HG03025 (cell line): Measurements from ENCODE around the gene DHDDS.

Source experiments
- ATAC-seq: cut with Tn5 transposase; IDR thresholded peaks from one replicate; pipeline ENCODE4 v1.9.1; 2021; ENCODE audit warnings: mild to moderate bottlenecking, moderate library complexity; ENCODE audit not compliant: unreplicated experiment, low FRiP score

The DHDDS gene

DNA sequence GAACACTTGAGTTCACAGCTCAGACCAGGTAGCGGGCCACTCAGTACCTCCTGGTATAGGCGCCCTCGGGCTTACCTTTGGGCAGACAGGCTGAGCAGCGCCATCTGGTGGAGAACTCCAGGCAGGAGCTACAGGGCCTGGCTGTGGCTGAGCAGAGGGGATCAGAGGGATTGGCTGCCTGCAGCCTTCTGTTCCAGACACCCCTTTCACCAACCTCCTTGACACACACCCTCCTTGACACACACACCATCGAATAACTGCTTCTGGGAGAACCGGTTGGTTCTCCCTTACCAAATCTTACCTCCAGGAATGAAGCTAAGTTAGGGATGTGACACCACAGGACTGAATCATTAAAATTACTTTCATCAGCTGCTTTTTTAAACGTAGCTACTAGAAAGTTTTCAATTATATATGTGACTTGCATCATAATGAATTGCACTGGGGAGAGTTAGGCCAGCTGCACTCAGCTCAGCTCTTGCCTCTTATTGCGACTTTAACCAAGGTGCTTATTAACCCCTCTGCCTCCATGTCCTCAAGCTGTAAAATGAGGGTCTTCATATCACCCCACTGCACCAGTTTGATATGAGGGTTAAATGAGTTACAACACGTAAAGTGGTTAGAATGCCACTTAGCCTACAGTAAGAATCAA lies 14.9 kb upstream of the DHDDS start:
- no peak for ATAC-seq

DNA sequence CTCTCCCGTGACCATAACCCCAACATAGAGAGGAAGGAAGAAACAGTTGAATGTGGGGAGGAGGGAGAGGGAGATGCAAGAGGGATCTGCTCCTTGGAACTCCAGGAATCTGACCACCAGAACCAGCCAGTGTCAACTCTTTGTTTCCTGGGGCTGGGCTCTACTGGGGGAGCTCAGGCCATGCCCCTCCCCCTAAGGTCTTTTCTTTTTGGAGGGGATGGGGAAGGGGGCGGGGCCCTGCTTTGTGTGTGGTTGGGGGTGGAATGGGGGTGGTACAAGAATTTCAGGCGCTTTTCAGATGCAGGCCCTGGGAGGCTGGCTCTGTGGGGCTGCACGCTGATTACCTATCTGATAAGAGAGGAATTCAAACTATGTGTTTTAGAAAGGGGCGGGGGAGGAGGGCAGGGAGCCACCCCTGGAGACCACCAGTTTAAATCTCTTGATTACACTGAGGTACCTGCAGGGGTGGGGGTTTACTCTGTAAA lies 13.2 kb upstream of the DHDDS start:
- no peak for ATAC-seq

DNA sequence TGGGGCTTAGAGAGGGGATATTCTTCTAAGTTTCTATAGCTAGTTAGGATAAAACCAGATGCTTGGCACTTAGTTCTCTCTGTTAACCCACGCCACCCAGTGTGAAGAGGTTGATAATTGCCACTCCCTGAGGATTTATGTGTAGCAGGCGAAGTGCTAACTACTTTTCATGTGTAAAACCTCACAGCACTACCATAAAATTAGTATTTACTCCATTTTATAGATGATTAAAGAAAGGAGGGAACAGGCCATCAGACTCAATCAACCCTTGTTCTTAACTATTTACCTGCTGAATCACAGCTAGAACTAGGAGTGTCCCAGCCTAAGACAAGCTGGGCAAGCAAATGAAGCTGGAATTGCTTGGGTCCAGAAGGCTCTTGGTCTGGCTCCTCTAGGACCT lies 12.6 kb upstream of the DHDDS start:
- ATAC-seq = no peak

DNA sequence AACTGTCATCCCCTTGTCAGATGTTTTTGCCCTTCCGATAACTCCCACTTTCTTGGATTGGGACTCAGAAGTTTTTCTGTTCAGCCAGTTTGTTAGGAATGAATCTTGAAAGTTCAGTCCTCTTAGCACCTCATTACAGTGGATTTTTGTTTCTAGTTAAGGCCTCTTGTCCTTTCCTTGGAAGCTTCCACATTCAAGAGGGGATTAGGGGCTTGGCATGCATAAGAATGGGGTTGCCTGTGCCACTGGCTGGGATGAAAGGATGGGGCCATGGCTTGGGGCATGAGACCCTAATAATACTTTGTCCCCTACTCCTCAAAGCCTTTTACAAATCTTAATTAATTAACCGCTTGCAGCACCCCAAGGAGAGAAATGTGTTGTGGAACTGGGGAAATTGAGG lies 2.4 kb upstream of the DHDDS start:
- ATAC-seq = no peak

DNA sequence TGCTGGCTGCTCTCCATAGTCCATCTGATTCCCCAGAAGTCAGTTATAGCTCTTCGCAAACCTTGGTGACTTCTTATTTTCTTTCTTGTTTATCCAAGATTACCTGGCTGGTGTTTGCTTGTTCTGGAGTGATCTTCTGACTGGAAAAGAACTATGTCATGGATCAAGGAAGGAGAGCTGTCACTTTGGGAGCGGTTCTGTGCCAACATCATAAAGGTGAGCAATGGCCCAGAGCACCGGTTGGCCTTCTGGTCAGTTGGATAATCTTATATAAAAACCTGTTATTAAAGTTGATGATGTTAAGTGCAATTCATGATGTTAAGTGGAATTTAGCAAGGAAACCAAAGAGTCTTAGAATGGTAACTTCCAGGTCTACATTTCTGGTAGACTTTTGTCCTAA lies 672 bp downstream of the DHDDS start:
- no peak for ATAC-seq

DNA sequence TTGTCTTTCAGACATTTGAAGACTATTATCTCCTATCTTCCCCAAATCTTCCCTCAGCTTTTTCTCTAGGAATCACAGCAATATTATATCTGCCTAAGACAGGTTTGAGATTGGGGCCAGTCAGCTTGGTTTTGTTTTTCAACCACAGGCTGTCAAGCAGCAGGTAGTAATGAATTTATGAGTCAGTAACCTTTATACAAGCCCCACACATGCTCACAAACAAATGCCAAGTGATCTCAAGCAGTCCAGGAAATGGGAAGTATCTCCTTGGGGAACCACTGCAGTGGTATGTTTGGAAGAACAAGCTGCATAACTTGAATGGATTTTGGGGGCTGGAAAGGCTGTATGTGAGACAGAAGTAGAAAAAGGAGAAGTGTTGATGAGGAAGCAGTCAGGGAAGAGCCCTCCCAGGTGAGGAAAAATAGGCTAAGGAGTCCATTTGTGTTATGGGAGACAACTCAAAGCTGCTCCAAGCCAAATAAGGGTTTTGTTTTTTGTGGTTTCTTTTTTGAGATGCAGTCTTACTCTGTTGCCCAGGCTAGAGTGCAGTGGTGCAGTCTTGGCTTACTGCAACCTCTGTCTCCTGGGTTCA lies 2.1 kb downstream of the DHDDS start:
- ATAC-seq = no peak

DNA sequence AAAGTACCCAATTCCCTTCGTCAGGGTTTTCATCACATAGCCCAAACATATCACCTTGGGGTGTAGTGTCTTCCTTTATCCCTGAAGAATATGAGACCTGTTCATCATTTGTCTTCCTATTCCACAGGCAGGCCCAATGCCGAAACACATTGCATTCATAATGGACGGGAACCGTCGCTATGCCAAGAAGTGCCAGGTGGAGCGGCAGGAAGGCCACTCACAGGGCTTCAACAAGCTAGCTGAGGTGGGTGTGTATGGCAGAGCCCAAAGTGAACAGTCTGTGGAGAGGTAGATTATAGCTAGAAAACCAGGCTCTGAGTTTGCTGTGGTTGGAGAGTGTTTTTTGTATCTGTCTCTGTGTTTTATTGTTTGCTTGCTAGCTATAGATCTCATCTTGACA lies 5.9 kb downstream of the DHDDS start:
- ATAC-seq = no peak

DNA sequence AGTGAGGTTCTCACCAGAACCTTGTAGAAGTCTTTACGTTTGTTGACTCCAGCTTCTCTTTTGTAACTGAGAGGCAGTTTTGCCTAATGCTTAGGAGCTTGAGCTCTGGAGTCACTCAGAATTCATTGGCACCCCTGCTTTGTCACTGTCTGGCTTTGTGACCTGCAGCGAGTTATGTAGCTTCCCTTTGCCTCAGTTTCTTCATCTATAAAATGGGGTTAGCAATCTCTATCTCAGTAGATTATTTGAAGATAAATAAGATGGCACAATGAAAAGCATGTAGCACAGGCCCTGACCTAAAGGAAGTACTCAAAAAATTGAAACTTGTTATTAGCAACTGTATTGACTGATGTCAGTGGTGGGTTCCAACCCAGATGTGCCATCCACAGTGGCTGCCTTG lies 8.1 kb downstream of the DHDDS start:
- no peak for ATAC-seq

DNA sequence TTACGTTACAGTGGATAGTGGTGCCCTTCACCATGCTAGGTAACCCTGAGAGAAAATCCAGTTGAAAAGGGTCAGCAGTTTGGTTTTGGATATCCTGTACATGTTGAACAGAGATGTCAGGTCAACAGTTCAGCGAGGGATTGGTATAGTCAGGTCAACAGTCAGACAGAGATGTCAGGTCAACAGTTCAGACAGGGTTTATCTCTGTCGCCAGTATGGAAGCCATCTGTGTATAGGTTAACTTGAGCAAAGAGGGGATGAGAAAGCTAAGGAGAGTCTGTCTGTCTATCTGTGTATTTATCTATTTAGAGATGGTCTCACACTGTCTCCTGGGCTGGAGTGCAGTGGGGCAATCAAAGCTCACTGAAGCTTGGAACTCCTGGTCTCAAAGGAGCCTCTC lies 17.7 kb downstream of the DHDDS start:
- no peak for ATAC-seq

DNA sequence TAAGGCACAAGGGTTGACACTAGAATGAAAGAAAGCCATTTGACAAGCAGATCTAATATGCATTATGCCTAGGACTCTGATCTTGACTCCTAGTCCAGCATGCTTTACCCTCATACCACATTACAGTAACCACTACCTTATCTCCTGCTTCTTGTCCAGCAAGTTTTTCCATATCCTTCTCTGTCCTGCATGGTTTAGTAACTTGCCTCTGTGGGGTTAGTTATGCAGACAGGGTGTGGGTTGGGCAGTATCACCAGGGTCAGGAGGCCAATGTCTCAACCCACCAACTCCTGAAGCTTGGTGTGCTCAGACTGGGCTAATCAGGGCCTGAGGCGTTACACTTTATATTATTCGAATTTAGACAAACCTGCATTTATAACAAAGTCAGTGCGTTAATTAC lies 18.8 kb downstream of the DHDDS start:
- ATAC-seq = no peak

DNA sequence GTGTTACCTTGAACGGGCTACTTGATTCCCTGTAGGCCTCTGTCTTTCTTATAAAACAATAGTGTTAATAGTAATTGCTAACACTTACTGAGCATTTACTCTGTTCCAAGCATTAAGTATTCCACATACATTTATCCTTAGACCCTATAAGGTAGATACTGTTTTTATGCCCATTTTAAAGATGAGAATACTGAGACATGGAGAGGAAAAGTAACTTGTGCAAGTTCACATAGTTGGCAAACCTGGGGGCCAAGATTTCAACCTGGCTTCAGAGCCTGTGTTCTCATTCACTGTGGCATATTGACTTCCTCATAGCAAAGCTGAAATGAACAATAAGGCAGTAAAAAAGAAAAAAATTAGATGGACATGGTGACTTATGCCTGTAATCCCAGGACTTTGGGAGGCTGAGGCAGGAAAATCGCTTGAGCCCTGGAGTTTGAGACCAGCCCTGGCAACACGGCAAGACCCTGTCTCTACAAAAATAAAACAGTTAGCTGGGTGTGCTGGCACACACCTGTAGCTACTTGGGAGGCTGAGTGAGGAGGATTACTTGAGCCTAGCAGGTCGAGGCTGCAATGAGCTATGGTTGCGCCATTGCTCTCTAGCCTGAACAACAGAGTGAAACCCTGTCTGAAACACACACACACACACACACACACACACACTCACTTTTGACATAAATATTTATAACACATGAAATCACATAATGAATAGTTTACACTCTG lies 20.5 kb downstream of the DHDDS start:
- ATAC-seq = no peak

DNA sequence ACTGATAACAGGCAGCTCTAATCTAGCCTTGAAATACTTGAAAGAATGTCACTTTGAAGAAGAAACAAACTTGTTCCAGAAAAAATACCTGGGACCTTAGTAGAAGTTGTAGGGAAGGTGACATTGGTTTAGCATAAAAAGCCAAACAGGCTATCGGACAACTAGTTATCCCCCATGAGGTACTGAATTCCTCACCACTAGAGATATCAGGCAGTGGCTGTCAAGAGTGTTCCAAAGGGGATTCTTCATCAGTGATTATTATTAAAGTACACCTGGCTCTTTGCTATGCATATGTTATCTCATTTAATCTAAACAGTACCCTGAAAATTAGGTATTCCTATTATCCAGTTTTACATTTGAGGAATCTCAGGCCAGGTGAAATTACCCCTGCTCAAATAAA lies 27.0 kb downstream of the DHDDS start:
- ATAC-seq = no peak

DNA sequence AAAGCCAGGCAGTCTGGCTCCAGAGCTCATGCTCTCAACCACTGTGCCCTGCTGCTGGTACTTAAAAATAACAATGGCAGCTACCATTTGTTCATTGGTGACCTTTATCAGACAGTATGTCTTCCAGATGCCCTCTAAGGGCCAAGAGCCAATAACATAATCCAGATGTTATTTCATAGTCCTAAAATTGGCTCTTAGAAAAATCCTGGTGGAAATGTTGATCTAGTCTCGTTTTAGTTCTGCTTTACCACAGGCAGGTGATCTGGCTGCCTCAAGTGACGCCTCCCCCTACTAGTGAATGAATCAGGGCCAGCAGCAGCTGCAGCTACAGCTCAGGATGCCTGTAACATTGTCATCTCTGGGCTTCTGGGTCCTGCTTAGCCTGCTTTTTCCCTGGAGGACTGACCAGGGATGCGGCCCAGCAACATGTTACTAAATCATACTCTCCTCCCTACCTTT lies 27.5 kb downstream of the DHDDS start:
- no peak for ATAC-seq

DNA sequence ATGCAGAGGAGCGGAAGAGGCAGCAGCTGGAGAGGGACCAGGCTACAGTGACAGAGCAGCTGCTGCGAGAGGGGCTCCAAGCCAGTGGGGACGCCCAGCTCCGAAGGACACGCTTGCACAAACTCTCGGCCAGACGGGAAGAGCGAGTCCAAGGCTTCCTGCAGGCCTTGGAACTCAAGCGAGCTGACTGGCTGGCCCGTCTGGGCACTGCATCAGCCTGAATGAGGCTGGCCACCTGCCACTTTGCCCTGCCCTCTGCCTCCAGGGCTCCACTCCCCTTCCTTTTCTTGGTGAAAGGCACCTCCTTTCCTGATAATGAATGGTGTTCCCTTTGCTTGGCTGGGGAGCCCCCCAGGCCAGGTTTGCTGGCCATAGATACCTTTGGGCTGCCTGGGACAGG lies 36.8 kb downstream of the DHDDS start:
- no peak for ATAC-seq

DNA sequence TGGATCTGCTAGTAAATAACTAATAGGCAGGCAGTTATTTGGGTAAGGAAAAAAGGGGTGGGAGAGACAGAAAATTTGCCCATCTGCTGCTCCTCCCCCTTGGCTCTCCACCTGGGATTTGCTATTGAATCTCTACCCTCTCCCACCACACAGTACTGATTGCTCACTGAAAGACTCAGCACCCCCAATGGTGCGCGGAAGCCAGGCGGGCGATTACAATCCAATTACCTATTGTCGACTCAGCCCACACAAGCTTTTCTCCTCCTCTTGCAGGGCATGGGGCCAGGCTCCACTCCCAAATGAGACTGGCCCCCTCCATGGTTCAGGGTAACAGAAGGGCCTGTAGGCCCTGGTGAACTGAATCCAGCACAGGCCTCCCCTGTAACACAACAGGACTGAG lies 37.4 kb downstream of the DHDDS start:
- no peak for ATAC-seq

DNA sequence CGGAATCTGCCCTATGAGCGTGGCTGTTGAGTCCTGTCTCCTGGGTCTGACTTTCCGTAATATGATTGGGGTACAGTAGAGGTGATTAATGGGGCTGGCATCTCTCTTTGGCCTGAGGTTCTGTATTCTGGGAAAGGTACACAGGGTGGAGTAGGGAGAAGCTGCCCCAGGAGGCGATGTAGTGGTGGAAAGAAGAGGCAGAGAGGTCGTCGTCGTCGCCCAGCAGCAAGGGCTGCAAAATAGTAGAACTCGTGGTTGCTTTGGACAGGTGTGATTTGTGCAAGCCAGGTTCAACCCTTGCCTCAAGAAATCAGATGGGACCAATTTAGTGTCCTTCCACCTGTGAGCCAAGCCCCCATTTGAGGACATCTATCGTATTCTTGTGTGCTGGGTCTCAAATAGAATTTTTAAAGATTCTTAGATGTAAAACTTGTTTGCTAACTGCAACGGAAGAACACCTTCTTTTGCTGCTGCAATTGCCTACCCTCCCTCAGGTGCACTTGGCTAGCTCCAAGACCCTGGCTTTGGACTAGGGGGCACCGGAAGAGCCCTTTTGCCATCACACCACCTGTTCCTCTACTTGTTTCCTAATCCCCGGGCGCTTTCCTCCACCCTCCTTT lies 38.9 kb downstream of the DHDDS start:
- ATAC-seq = no peak

DNA sequence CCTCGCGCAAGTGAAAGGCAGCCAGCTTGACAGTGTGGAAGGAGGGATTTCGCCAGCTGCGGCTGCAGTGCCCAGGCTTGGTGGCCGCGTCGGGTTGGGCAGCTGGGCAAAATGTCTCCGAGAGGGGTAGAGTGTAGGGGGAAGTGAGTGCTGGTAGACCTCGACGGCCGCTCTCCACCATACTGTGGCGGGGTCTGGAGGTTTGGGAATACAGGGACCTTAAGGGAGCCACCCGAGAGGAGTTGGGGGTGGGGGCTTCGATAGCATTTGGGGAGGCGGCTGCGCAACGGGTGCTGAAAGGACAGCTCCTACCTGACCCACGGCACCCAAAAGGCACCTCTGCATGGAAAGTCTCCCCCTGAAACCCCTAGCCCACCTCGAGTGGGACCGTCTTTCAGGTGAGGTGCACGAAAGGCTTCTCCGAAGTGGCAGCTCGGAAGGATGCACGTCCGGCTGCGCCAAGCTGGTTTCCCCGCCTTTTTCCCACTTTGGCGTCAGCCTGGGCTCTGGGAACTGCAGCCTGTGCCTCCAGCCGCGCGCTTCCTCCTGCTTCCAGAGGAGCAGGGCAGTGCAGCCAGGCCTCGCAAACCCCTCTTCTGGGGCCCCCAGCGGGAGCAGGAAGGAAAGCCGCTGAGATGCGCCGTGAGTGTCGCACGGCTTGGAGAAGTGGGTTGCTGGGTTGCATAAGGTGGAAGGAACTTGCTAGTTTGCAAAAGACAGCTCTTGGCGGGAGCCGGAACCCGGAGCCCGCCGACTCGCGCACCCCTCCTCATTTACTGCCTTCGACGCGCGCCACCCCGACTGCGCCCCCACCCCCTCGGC lies 39.6 kb downstream of the DHDDS start:
- ATAC-seq = no peak

DNA sequence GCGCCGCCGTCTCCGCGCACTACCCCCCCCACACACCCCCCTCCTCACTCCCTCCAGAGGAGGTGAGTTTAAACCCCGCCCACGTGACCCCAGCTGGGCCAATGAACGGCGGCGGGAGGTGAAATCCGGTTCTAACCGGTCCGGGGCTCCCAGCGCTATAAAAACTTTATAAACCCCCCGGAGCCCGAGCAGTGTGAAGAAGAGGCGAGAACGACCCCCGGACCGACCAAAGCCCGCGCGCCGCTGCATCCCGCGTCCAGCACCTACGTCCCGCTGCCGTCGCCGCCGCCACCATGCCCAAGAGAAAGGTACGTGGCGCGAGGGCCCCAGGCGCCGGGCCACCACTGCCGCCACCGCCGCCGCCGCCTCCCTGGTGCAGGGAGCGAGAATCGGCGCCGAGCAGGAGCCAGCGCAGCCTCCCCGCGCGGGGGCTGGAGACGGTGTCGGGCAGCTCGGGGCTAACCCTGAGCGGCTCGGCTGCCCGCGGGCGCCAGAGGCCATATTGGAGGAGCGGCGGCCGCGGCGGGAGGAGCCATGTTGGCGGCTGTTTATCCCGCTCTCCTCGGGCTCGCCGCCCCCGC lies 40.3 kb downstream of the DHDDS start, which contains the start of gene HMGN2:
Gene HMGN2 (plus strand): TSS at position 121 of the 581 bp plus-strand sequence. CDS start 173 bp downstream, at position 294.
- ATAC-seq = peak; percentile 49

DNA sequence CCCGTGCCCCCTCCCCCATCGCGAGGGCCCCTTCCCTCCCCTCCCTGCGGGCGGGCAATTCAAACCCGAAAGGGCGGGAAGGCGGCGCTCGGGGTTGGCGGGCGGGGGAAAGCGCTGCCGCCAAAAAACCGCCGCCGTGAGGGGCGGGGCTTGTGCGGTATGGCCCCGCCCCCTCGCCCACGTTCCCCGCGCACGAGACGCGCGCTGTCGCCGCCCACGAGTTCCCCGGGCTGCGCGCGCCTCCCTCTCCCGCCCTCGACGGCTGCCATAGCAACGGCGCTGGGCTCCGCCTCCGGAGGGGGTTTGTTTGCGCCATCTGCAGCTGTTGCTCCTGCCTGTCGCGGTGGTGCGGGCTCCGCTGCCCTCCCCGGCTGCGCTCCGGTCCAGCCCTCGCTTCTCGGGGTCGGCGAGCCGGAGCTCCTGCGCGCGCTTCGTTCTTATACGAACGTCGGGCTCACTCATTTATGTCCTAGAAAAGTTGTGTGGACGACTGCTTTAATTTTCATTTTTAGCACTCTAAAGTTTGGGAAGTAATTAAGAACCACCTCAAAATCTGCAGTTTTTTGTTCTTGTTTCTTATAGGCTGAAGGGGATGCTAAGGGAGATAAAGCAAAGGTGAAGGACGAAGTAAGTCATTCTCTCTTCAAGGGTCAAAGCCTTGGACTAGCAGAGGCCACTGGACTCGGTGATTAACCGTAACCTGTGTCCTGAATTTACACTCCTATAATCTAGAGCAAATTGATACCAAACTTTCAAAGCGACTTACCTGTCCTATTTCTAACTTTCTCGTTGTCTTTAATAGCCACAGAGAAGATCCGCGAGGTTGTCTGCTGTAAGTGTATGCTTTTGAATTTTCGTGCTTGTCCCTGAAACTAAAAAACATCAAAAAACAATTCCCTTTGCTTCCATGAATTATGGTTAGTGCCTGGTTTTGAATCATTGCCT lies 41.1 kb downstream of the DHDDS start:
- peak; percentile 53 for ATAC-seq
